Measurements from ENCODE around the gene GALNT14. TPM values are rescaled to one million over a fixed set of nuclear protein-coding genes. Genes with fewer than 3 reads are reported as not detected.

The GALNT14 gene
- total RNA-seq, 1 experiment from 2014 or later = 2.7 TPM

GRCh38 chr2:31003749-31004148 lies 134.5 kb downstream of the GALNT14 start:
- Histone ChIP-seq H2BK15ac (ENCODE audit: low read depth, low read length) (no peak overlapping the region), H4K5ac (ENCODE audit: insufficient read length, low read depth, low read length) (no peak overlapping the region), H2BK120ac (ENCODE audit: low read depth, low read length, poor library complexity, severe bottlenecking) (no peak overlapping the region), H3K9ac (ENCODE audit: extremely low read depth, insufficient read length, low read length) (no peak overlapping the region), H2BK20ac (ENCODE audit: low read depth, low read length, poor library complexity, severe bottlenecking) (no peak overlapping the region), H3K14ac (ENCODE audit: insufficient read depth, low read length) (no peak overlapping the region), H4K91ac (ENCODE audit: insufficient read length, low read depth, low read length) (no peak overlapping the region), H3K4me2 (ENCODE audit: insufficient read depth, insufficient read length, low read length) (no peak overlapping the region), H3K4me1 (ENCODE audit: insufficient read depth, low read length) (no peaks in the 10 kb centered on the region), H3K23me2 (ENCODE audit: insufficient read length, low read depth, low read length, poor library complexity, severe bottlenecking) (no peaks in the 10 kb centered on the region), H4K20me1 (ENCODE audit: control insufficient read depth, insufficient read depth, insufficient read length) (no peaks in the 10 kb centered on the region), H3K27me3 (ENCODE audit: insufficient read depth, low read length) (no peaks in the 10 kb centered on the region), H3K27ac (ENCODE audit: insufficient read length, low read depth, low read length) (no peak overlapping the region), H3T11ph (ENCODE audit: low read length) (no peak overlapping the region), H2BK12ac (ENCODE audit: insufficient read length, low read depth, low read length) (no peak overlapping the region), H3K18ac (ENCODE audit: insufficient read length, low read depth, low read length) (no peak overlapping the region), H2AK5ac (ENCODE audit: insufficient read length, low read length) (no peak overlapping the region), H3K4ac (ENCODE audit: low read depth, low read length) (no peak overlapping the region), H3K9me3 (ENCODE audit: control insufficient read depth, low read depth, low read length) (no peaks in the 10 kb centered on the region), H4K8ac (replicated peaks; ENCODE audit: insufficient read length, low read depth, low read length) (no peak overlapping the region), H3K79me1 (ENCODE audit: insufficient read depth, low read depth, low read length, poor library complexity, severe bottlenecking) (no peaks in the 10 kb centered on the region), H3K56ac (ENCODE audit: insufficient read length, low read depth, low read length) (no peak overlapping the region), H2AFZ (ENCODE audit: low read length) (no peak overlapping the region), H2BK5ac (ENCODE audit: insufficient read length, low read length) (no peak overlapping the region), H3K23ac (ENCODE audit: insufficient read length, low read depth, low read length) (no peak overlapping the region), H3K79me2 (ENCODE audit: insufficient read depth, low read length) (no peaks in the 10 kb centered on the region)
- no peak for TF ChIP-seq CTCF (conservative IDR thresholded peaks at IDR 0.05)
- no peak for DNase-seq
- H3K4me3 Mint-ChIP-seq = no peak overlapping the region
- no CpG with 5 or more reads among the region's 8 CpGs for WGBS (ENCODE audit: extremely low coverage, insufficient read length, low lambda C conversion rate)
- H3K36me3 Mint-ChIP-seq (ENCODE audit: insufficient read depth in 1 of 3, low read depth in 3 of 3) = no peaks in the 10 kb centered on the region
- H3K27ac Mint-ChIP-seq = peak overlapping the region in 2 of 3 experiments; percentile 25 to 75; a peak in 2 of 7 replicates
- peaks cover 3% of the 10 kb centered on the region for H3K27me3 Mint-ChIP-seq (ENCODE audit: low read depth)
- H3K9me3 Mint-ChIP-seq = no peaks in the 10 kb centered on the region
- H3K4me1 Mint-ChIP-seq = peaks cover 0 to 3% of the 10 kb centered on the region in 2 experiments; a peak in 2 of 4 replicates

Measured in H9 (cell line).